GM18508 (cell line): ENCODE results near the gene LRIG1.
A peak's percentile ranks its signal among the peaks of the same experiment; 100 is the strongest.
"Not testable (repeated sequence)": the region's sequence is repeated elsewhere in the genome, so short reads cannot be mapped to it uniquely, and the experiment has no call there.

Experiments
- ATAC-seq: cut with Tn5 transposase; IDR thresholded peaks from one replicate; pipeline ENCODE4 v1.9.1; 2021; ENCODE audit warnings: moderate number of reproducible peaks; ENCODE audit not compliant: insufficient read depth, unreplicated experiment

Gene LRIG1

DNA sequence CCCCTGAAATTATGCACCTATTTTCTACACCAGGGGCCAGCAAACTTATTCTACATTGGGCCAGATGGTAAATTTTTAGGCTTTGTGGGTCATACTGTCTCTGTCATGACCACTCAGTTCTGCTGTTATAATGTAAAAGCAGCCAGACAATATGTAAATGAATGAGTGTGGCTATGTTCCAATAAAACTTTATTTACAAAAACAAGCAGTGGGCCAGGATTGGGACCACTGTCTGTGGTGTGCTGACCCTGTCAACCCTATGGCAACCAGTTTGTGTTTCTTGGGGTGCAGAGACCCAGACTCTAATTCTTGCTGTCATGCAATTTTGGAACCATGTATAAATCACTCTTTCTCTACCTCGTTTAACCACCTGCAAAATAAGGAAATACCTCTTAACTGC, 74.7 kb downstream of the LRIG1 start:
- ATAC-seq: no peak

DNA sequence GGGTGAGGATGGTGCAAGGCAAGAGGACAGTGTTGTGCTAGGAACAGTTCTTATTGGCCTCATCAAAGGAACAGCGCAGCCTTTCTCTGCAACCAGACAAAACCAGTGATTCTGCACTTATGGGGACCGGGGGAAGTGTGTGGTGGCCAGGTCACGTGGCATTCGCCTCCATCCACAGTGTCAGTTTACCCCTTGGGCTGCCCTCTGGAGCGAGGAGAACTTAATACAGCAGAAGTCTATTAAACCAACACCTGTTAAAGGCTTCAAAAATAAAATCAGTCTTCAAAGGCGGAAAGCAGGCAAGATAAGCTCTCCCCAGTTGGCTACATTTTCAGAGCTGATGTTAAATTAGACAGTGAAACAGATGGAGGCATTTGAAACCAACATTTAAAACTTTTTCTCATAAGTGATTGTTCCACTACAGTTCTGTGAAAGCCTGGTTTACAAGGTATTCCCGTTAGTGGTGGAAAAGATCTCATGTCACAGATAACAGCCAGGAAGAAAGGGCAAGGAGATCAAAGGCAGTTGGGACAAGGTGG, 75.2 kb downstream of the LRIG1 start:
- no peak for ATAC-seq

DNA sequence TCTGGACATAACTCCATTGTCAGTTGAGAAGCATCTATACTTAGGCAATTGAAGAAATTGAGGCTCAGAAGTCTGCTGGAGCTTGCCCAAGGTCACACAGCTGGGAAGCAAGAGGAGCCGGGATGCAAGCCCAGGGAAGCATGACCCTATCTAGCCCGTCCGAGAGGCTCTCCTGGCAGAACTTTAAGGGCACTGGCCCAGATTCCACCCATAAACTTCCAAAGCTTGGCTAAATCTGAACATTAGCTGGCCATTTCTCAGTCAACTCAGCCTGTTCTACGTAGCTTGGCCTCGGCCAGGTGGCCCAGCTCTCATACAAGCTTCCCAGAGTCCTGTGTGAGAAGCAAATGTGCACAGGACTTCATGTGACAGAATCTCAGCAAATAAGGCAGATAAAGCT, 75.8 kb downstream of the LRIG1 start:
- no peak for ATAC-seq

DNA sequence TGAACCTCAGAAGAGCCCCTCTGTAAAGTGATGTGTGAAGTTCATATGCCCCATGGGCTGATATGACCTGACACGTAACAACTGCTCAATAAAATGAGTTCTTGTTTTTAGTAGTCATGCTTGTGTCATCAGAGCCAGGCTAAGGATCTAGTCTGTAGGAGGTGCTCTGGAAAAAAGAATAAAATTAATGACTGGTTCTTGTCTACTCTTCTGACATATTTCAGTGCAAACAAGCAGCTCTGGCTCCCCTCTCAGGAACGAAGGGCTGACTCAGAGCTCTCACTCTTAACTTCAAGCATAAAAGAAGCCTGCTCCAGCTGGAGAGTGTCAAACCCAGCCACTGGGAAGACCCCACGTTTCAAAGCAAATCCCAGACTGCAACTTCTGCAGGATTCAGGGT, 77.0 kb downstream of the LRIG1 start:
- no peak for ATAC-seq

DNA sequence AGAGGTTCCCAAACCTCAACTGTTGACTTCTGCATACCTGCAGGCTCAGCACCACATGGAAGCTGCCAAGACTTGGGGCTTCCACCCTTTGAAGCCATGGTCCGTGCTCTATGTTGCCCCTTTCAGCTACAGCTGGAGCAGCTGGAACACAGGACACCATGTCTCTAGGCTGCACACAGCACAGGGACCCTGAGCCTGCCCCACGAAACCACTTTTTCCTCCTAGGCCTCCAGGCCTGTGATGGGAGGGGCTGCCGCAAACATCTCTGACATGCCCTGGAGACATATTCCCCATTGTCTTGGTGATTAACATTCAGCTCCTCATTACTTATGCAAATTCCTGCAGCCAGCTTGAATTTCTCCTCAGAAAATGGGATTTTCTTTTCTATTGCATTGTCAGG, 78.9 kb downstream of the LRIG1 start:
- not testable (repeated sequence) for ATAC-seq

DNA sequence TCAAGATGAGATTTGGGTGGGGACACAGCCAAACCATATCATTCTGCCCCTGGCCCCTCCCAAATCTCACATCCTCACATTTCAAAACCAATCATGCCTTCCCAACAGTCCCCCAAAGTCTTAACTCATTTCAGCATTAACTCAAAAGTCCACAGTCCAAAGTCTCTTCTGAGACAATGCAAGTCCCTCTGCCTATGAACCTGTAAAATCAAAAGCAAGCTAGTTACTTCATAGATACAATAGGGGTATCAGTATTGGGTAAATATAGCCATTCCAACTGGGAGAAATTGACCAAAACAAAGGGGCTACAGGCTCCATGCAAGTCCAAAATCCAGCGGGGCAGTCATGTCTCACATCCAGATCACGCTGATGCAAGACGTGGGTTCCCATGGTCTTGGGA, 79.7 kb downstream of the LRIG1 start:
- not testable (repeated sequence) for ATAC-seq

DNA sequence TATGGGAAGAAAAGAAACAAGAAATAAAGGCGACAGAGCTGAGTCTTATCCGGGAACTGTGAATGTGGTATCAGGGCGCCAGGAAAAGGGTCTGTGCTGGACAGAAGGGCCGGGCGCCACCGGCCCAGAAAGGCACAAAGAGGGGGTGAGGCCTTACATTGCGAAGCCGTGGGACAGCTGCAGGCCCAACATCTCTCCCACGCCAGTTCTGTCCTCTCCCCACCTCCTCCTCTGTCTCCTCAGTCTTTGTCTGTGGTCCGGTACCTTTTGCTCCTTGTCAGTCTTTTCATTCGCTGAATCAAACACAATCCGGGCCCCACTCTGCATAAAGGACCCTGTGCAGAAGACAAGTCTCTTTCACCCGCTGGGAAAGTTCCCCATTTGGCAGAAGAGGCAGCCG, 81.8 kb downstream of the LRIG1 start:
- no peak for ATAC-seq

DNA sequence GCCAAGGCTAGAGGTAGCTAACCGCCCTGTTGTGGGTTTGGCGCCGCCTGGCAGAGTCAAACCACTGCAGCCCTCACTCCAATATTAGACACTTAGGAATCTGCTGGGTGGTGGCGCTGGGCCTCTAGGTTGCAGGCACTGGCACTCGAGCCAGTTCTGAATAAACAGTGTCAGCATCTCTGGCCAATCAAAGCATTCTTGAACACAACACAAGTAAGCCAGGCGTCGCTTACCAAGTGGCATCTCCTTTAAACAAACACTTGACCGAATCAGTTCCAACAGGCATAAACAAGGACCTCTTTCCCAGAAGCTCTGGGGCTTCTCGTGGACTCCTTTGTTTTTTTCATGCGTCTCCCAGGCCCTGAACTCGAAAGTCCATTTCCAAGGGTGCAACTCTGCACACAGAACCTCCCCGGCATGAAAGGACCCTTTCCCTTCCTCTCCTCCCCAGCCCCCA, 82.3 kb downstream of the LRIG1 start:
- ATAC-seq: no peak

DNA sequence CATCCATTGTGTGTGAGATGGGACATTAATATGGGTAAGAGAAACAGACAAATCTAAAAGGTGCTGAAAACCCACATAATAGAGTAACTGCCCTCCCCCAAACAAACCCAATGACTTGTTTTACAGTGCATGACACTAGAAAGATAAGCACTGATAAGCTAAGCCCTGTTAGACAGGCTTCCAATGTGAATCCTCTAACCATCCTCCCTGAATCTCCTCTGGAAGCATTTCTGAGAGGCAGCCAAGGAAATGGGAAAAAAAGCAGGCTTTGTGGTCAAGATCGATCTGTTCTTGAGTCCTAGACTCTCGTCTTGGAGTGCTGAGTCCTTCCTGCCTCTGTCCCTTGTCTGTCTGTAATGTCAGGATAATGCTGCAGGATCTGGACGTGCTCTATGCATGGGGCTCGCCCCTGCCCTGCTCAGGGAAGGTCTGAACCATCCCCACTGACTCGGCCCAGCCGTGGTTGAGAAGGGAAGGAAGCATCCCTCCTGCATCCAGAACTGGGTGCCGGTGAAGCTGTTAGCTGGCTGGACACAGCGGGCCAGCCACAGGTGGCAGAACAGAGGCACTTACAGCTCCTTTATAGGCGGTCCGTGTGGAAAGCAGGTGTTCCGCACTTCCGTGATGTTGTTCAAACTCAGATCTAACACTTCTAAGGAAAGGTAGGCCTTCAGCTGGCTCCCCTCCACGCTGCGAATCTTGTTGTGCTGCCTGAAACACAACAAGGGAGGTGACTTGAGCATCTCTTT, 84.1 kb downstream of the LRIG1 start:
- ATAC-seq: no peak

DNA sequence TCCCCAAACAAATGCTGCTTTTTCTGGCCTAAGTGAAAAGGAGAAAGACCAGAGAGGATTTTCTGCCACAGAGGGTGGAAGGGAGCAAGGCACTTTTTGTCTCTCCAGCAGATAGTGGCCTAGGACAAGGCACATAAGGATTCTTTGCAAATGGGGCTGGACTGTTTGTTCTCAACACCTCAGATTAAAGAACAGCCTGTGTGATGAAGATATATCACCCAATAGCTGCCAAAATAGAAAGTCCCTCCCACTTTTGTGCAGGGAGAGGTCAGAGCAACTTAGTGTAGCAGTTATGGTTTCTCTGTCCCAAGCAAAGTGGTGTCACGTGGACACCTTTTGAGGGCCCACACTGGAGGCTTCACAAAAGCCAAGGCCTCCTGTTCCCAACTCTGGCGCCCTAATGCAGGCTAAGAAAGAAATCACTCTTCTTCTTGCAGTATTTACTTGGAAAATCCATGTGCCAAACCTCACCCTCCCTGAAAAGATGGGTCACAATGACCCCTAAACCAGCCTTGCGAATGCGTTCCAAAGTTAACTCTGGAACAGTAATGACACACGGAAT, 84.9 kb downstream of the LRIG1 start:
- ATAC-seq: no peak

DNA sequence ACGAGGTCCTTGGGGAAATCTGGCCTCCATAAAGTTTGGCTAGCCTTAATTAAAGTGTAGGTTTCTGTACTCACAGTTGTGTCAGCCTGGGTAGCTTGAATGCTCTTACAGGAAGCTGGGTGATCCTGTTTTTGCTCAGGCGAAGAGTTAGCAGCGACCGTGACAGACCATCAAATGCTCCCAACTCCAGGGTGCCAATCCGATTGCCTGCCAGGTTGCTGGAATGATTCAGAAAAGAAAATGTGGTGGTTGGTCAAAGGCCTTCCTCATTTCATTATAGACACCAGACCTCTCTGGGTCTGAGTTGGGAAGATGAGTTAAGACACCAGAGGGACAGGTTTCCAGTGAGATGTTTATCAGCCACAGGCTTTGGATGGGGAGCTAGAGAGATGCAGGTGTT, 86.0 kb downstream of the LRIG1 start:
- no peak for ATAC-seq

DNA sequence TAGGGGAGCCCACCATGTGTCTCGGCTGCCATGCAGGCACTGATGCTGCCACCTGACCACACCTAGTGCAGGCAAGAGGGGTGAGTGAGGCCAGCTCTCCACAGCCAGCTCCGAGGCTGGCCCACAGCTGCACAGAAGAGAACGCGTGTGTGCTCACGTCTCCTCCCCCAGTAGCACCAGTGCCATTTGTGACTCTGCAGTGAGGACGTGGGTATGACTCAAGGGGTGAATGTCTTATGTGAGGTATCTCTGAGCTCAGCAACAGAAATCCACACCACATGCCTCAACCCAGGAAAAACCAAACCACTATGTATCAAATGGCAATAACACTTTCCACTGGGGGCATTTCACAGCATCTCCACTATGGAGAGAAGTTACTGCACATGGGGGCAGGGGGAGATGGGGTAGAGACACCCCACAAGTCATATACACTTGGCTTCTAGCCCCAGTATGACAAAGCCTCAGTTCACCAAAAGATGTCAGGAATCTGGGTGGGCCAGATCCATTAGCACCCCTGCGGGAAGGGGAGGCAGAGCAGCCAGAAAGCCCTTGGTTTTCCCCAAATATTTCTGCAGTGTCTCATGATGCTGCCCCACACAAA, 87.6 kb downstream of the LRIG1 start:
- ATAC-seq: no peak

DNA sequence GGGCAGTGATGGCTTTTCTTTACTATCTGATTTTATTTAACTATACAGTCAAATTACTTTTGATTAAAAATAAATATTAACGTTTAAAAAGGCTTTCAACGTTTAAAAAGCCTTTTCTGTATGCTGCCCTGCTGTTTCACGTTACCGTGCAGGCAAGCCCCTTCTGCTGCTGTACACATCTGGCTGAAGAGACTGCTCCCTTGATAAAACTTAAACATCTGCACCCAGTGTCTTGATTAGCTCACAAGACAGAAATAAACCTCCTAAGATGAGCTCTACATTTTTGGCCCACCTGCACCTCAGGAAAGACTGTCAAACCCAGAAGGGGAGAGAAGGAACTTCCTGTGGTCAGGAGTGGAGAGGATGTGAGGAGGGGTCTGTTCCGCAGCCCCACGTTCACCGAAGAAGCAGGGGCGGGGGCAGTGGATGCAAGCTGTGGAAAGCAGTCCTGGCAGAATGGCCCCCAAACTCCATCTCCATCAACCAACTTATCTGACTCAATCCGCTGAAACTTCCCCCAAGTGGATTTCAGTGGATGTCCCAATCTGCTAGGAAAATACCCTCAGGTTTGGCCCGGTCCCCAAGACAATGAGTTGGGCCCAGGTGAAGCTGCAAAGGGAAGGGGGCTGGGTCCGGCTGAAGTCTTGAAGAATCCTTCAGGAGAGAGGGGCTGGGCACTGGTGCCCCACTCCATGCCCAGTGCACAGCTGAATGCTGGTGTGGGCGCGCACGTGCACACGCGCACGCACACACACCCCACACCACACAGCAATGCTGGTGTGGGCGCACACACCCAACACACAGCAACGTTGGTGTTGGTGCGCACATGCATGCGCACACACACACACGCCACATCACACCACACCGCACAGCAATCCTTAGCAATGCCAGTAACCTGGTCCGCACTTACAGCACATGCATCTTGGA, 88.6 kb downstream of the LRIG1 start:
- no peak for ATAC-seq

DNA sequence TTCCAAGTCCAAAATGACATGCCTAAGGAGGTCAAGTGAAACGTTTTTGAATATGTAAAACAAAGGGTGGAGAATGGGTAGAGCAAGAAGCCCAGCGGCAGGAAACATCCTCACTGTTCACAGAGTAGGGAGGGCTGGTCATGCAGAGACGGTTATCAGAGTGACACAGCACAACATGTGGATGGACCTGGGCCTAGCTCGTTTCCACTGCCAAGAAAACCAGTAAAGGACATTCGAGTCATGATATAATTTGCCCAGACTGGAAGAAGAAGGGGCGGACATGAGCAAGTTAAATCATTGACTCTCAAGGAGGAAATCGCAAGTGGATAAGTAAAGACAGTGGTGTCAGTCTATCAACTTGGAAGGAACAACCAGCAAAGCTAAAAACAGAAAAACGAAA, 89.3 kb downstream of the LRIG1 start:
- ATAC-seq: no peak

DNA sequence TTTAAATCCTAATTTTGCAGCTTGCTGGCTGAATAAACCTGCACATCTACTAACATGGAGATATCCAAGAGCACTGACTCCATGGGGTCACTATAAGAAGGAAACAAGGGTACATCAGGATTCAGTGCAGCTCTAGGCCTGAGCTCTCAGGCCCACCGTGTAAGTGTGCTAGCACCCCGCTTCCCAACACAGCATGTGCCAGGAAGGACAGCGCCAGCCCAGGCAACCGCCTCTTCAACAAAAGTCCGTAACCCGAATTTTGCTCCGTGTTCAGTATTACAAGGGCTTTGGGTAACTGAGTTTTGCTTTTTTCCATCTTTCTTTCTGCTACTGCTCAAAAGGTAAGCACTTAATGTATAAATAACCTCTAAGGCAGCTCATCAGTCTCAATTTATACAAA, 89.8 kb downstream of the LRIG1 start:
- no peak for ATAC-seq

DNA sequence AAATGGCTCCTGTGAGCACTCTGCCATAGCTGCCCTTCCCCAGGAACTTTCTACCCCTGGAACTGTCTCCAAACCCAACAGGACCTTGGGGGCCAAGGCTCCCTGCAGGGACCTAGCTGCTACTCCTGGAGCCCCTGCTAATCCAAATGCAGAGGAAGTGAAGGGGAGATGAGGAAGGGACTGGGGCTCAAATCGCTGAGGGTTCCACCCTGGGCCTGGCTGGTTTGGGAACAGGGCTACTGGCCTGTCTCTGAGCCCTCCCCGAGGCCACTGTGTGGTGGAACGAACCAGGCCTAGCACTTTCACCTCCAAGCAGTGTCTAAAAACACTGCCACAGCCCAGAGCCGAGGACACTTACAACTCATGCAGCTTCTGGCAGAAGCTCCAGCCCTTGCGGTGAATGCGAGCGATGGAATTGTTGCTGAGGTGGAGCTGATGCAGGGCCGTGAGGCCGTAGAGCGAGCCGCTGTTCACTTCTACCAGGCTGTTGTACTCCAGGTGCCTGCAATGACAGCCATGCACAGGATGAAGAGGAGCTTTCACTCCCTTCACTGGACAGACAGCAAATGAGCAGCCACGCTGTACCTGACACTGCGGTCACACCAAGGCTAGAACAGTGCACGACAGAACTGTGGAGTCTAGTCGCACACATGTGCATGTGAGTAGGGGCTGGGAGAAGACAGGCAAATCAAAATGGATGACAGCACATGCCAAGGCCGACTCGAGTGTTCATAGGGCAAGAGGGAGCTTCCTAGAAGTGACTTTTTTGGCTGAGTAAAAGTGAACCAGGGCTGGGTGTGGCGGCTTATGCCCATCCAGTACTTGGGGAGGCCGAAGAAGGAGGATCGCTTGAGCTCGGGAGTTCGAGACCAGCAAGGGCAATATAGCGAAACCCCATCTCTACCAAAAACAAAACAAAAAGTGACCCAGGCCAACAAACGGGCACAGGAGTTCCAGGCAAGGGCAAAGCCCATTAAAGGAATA, 90.8 kb downstream of the LRIG1 start:
- ATAC-seq: no peak

DNA sequence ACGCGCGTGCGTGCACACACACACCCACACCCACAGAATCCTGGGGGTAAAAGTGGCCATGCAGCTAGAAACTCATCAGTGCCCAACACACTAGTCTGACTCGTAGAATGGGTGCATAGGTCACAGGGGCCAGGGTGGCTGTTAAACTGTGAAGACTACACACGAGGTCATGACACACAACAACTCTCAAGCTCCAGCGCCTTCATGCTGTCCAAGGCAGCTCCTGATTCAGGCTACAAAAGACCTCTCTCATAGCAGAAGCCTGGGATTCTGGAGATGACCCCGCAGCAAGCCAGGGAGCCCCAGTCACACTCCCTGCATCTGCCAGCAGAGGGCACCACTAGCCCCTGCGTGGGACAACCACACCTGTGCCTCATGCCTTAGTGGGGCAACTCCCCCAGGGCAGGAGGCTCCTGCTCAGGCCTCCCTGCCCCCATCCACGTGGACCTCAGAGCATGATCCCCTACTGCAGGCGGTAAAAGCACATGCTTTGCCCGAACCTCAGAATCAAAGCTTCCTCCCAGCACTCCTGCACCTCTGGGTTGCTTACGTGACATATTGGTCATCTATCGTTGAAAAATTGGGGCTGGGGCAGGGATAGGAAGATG, 93.1 kb downstream of the LRIG1 start:
- ATAC-seq: peak; percentile 61

DNA sequence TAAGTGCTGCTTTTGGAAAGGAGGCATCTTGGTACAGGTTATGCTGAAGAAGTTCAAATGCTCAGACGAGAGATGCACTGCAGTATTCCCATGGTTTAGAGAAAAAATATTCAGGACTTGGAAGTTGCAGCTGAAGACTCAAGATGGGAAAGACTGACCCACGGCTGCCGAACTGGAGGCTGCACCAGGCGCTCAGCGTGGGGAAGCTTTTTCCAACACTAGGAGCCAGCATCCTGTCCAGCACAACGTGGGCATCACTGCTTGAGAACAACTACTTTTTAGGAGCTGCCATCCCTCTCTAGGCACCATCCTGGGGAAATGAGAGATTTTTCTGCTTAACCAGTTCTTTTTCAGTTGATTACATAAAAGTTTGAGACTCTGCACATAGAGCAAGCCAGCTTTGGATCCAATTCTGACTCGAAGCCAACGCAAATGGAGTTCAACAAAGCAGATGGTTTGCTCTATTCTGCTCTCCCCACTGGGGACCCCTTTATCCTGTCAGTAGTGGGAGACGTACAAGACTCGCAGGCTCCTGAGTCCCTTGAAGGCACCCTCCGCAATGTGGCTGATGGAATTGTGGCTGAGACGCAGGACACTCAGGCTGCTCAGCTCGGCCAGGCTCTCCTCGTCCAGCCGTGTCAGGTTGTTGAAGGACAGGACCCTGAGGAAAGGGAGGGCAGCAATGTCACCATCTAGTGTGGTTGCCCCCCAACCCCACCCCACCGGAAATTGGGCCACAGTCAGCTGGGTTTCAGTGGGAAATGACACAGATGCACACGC, 93.8 kb downstream of the LRIG1 start:
- ATAC-seq: no peak
